Muscle layer of colon (tissue), 2 donors: ENCODE measurements around the gene ADORA1.

Experiments
- H3K27ac ChIP-seq: one replicate; pipeline ENCODE4 v1.7.0; 2013; ENCODE audit warnings: low read depth, mild to moderate bottlenecking, low read length, moderate library complexity
- H3K27me3 ChIP-seq, 2 donors: one replicate each; pipeline ENCODE4 v1.7.0; 2013; ENCODE audit warnings: low read length in 2 of 2, mild to moderate bottlenecking in 2 of 2; ENCODE audit not compliant: insufficient read depth in 2 of 2, control insufficient read depth in 1 of 2
- H3K36me3 ChIP-seq: one replicate; pipeline ENCODE4 v1.7.0; 2013; ENCODE audit warnings: mild to moderate bottlenecking, low read length; ENCODE audit not compliant: insufficient read depth
- H3K4me1 ChIP-seq: one replicate; pipeline ENCODE4 v1.7.0; 2013; ENCODE audit warnings: mild to moderate bottlenecking, low read length; ENCODE audit not compliant: insufficient read depth
- H3K4me3 ChIP-seq, 2 donors: one replicate each; pipeline ENCODE4 v1.7.0; 2013; ENCODE audit warnings: low read length in 2 of 2, low read depth in 1 of 2, mild to moderate bottlenecking in 1 of 2, moderate library complexity in 1 of 2
- H3K9ac ChIP-seq: one replicate; pipeline ENCODE4 v1.7.0; 2013; ENCODE audit warnings: low read length
- H3K9me3 ChIP-seq: one replicate; pipeline ENCODE4 v1.7.0; 2013; ENCODE audit warnings: mild to moderate bottlenecking, low read length
- donor health status: abdominal sarcoma.
- donor health status: Adenocarcinoma of cecum.

The ADORA1 gene

GRCh38 chr1:203128431-203128715, 847 bp downstream of the ADORA1 start:
- Histone ChIP-seq H3K9me3 (no peaks in the 10 kb centered on the region), H3K27ac (no peak overlapping the region), H3K9ac (no peak overlapping the region), H3K27me3 (peaks cover 0 to 23% of the 10 kb centered on the region in 2 donors), H3K36me3 (no peaks in the 10 kb centered on the region), H3K4me3 (peak overlapping the region; percentile 22 to 59), H3K4me1 (peaks cover 10% of the 10 kb centered on the region)

- Histone ChIP-seq H3K9ac (no peak overlapping the region), H3K4me1 (peaks cover 10% of the 10 kb centered on the region)
These were observed 1.4 kb downstream of the ADORA1 start for GRCh38 chr1:203128716-203129500.

GRCh38 chr1:203129501-203130231, 2.1 kb downstream of the ADORA1 start:
- H3K4me1 ChIP-seq: peaks cover 10% of the 10 kb centered on the region
- H3K4me3 ChIP-seq: no peak overlapping the region
- H3K9me3 ChIP-seq: no peaks in the 10 kb centered on the region
- no peak overlapping the region for H3K27ac ChIP-seq
- no peak overlapping the region for H3K9ac ChIP-seq
- no peaks in the 10 kb centered on the region for H3K36me3 ChIP-seq
- H3K27me3 ChIP-seq: peaks cover 0 to 10% of the 10 kb centered on the region in 2 donors

More at GRCh38 chr1:203128716-203129500, 1.4 kb downstream of the ADORA1 start:
- Histone ChIP-seq H3K27ac (no peak overlapping the region), H3K36me3 (no peaks in the 10 kb centered on the region), H3K4me3 (peak overlapping the region in 1 of 2 donors; percentile 59), H3K9me3 (no peaks in the 10 kb centered on the region), H3K27me3 (peaks cover 0 to 17% of the 10 kb centered on the region in 2 donors)

GRCh38 chr1:203130358-203130985, 2.9 kb downstream of the ADORA1 start:
- Histone ChIP-seq H3K27ac (no peak overlapping the region), H3K27me3 (peaks cover 0 to 10% of the 10 kb centered on the region in 2 donors), H3K9me3 (no peaks in the 10 kb centered on the region), H3K36me3 (no peaks in the 10 kb centered on the region), H3K9ac (no peak overlapping the region), H3K4me1 (peaks cover 10% of the 10 kb centered on the region), H3K4me3 (no peak overlapping the region)

GRCh38 chr1:203131548-203132200, 4.1 kb downstream of the ADORA1 start:
- H3K4me1 ChIP-seq: peaks cover 10% of the 10 kb centered on the region
- no peaks in the 10 kb centered on the region for H3K36me3 ChIP-seq
- H3K27me3 ChIP-seq: peaks cover 0 to 5% of the 10 kb centered on the region in 2 donors
- H3K9ac ChIP-seq: no peak overlapping the region
- no peak overlapping the region for H3K27ac ChIP-seq
- no peak overlapping the region for H3K4me3 ChIP-seq
- H3K9me3 ChIP-seq: no peaks in the 10 kb centered on the region

- Histone ChIP-seq H3K27ac (no peak overlapping the region), H3K9ac (no peak overlapping the region)
These were observed 6.6 kb downstream of the ADORA1 start for GRCh38 chr1:203133970-203134725.

GRCh38 chr1:203135636-203136305, 8.2 kb downstream of the ADORA1 start:
- H3K9ac ChIP-seq: no peak overlapping the region
- no peaks in the 10 kb centered on the region for H3K36me3 ChIP-seq
- no peak overlapping the region for H3K27ac ChIP-seq
- no peaks in the 10 kb centered on the region for H3K9me3 ChIP-seq
- H3K4me1 ChIP-seq: no peaks in the 10 kb centered on the region
- H3K4me3 ChIP-seq: no peak overlapping the region
- no peaks in the 10 kb centered on the region for H3K27me3 ChIP-seq

More at GRCh38 chr1:203133970-203134725, 6.6 kb downstream of the ADORA1 start:
- Histone ChIP-seq H3K36me3 (no peaks in the 10 kb centered on the region), H3K27me3 (no peaks in the 10 kb centered on the region), H3K4me3 (no peak overlapping the region), H3K9me3 (no peaks in the 10 kb centered on the region), H3K4me1 (no peaks in the 10 kb centered on the region)

GRCh38 chr1:203136409-203137042, 9.0 kb downstream of the ADORA1 start:
- Histone ChIP-seq H3K9me3 (no peaks in the 10 kb centered on the region), H3K27ac (no peak overlapping the region), H3K4me3 (no peak overlapping the region), H3K36me3 (no peaks in the 10 kb centered on the region), H3K27me3 (no peaks in the 10 kb centered on the region), H3K4me1 (no peaks in the 10 kb centered on the region), H3K9ac (no peak overlapping the region)

- Histone ChIP-seq H3K27ac (no peak overlapping the region), H3K36me3 (no peaks in the 10 kb centered on the region), H3K4me3 (no peak overlapping the region), H3K9me3 (no peaks in the 10 kb centered on the region), H3K4me1 (no peaks in the 10 kb centered on the region), H3K27me3 (no peaks in the 10 kb centered on the region), H3K9ac (no peak overlapping the region)
These were observed 9.8 kb downstream of the ADORA1 start for GRCh38 chr1:203137324-203137723.

GRCh38 chr1:203138066-203138465, 10.5 kb downstream of the ADORA1 start:
- H3K9ac ChIP-seq: no peak overlapping the region
- H3K36me3 ChIP-seq: no peaks in the 10 kb centered on the region
- H3K4me1 ChIP-seq: no peaks in the 10 kb centered on the region
- no peaks in the 10 kb centered on the region for H3K27me3 ChIP-seq
- no peaks in the 10 kb centered on the region for H3K9me3 ChIP-seq
- no peak overlapping the region for H3K27ac ChIP-seq
- H3K4me3 ChIP-seq: no peak overlapping the region
